Upper lobe of left lung (tissue), 4 donors: ENCODE results near the gene MLH1.

Experiments
- CTCF ChIP-seq, 6 experiments: fragments of 450-650 bp in 4 of 6; fragments of 200-600 bp in 2 of 6; sonication (generic) in 2 of 6; IDR thresholded peaks; one replicate each; pipeline ENCODE4 v1.5.1; 2016 to 2019; ENCODE audit warnings: antibody characterized with exemption in 6 of 6
- POLR2A ChIP-seq, 4 donors: fragments of 450-650 bp; IDR thresholded peaks; one replicate each; pipeline ENCODE4 v1.5.1; 2016 to 2017; ENCODE audit warnings: antibody characterized with exemption in 4 of 4, mild to moderate bottlenecking in 2 of 4
- POLR2AphosphoS5 ChIP-seq, 2 donors: sonication (generic); formaldehyde crosslinking; IDR thresholded peaks; one replicate each; pipeline ENCODE4 v1.5.1; 2017; ENCODE audit warnings: antibody characterized with exemption in 2 of 2

GRCh38 chr3:36964331-36964730 lies 29.0 kb upstream of the MLH1 start:
- no peak for TF ChIP-seq POLR2AphosphoS5 (IDR thresholded peaks at IDR 0.05)
- no peak for TF ChIP-seq CTCF (IDR thresholded peaks at IDR 0.05)
- TF ChIP-seq POLR2A (IDR thresholded peaks at IDR 0.05) = no peak
